ENCODE measurements around the gene TMEM212. TPM values are rescaled to one million over a fixed set of nuclear protein-coding genes. Genes with fewer than 3 reads are reported as not detected.
A peak's percentile ranks its signal among the peaks of the same experiment; 100 is the strongest.
"Not testable (repeated sequence)": the region's sequence is repeated elsewhere in the genome, so short reads cannot be mapped to it uniquely, and the experiment has no call there.

TMEM212 gene
- polyA plus RNA-seq, 4 donors = 0.09 to 0.21 (median 0.10) TPM; not detected in 1

DNA sequence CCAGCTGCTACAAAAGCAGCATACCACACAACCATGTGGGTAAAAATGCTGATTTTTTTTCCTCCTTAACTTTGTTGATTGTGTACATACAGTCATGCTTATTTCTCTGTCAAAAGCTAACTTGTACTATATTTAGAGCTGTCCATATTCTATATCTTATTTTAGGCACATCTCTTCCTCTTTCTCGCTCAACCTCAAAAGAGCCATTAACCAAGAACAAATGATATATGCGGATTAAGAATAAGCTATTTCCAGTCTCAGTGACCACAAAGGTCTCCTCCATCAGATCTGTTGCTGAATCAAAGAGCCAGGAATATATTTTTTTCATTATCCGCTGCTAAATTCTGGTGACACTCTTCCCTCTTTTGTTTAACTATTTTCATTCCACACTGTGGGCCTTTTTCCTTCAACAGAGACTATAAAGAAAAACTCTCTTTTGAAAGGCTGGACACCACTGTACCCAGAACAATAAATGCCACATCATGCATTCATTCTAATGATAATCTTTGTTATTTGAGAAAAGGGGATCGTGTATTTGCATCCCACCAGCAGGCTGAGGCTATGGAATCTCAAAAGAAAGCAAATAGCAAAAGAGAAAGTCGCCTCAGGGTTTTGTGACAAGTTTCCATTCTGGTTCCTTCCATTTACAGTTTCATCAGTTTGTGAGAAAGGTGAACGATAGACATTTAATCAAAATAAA lies 8.0 kb downstream of the TMEM212 start:
- no peak for DNase-seq (ENCODE audit: low read depth in 4 of 4, low spot score in 3 of 4)

GRCh38 chr3:171851660-171852058 lies 8.5 kb downstream of the TMEM212 start:
- DNase-seq (ENCODE audit: low read depth in 4 of 4, low spot score in 3 of 4) = no peak

GRCh38 chr3:171854649-171855305 lies 11.6 kb downstream of the TMEM212 start:
- DNase-seq (ENCODE audit: low read depth in 4 of 4, low spot score in 3 of 4) = no peak

GRCh38 chr3:171858770-171859169 lies 15.6 kb downstream of the TMEM212 start:
- DNase-seq (ENCODE audit: low read depth in 4 of 4, low spot score in 3 of 4) = not testable (repeated sequence)

DNA sequence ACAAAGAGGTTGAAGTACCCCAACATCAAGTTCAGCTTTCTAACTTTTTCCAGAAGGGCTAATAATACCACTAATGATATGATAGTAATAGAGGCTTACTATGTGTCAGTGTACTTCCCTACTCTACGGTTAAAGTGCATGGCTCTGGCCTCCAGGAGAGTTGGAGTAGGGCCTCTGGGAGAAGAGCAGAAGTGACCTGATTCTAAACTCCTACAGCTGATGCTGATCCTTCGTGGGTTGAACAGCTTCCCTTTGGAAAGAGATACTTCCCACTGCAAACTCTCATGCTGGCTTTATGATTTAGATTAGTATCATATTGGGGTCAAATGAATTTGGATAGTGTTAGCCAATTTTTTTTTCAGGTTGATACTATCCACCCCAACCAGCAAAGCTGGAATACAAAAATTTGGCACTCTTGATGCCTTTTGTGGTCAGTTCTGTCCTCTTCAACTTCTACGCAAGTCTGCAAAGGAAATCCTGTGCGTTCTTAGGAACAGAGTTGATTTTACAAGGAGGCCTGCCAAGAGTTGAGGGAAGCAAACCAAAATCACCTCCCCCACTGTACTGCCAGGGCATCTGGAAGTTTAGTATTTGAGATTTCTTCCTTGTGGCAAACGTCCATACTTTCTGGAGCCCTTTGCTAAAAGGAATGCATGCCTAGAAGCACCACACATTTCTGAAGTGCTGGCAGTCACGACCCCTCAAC lies 17.8 kb downstream of the TMEM212 start:
- DNase-seq (ENCODE audit: low read depth in 4 of 4, low spot score in 3 of 4) = no peak

- DNase-seq (ENCODE audit: low read depth in 4 of 4, low spot score in 3 of 4) = no peak
Measured at GRCh38 chr3:171862392-171862791, 19.2 kb downstream of the TMEM212 start.

DNA sequence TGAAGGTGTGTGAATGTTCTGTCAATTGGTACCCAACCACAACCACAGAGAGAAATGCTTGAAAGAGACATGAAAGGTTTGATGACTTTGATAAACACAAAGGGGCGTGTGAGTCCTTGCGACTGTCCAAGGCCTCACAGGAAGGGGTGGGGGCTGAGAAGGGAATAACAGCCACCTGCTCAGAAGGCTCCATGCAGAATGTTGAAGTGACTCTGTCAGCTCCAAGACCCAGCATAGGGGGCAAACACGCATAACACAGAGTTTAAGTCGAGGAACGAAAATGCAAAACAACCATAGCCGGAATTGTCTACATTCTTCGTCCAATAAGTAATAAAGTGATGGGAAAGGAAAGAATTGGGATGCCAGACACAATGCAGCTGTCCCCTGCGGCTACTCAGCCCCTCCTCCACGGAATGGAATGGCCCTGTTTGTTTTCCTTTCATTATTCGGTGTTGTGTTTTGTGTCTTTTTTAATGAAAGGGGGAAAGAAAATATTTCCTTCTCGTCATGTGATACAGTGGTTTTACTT lies 19.9 kb downstream of the TMEM212 start:
- DNase-seq (ENCODE audit: low read depth in 4 of 4, low spot score in 3 of 4) = peak in 3 of 4 donors; percentile 58 to 66 (median 61)

GRCh38 chr3:171863920-171864319 lies 20.8 kb downstream of the TMEM212 start:
- DNase-seq (ENCODE audit: low read depth in 4 of 4, low spot score in 3 of 4) = no peak

DNA sequence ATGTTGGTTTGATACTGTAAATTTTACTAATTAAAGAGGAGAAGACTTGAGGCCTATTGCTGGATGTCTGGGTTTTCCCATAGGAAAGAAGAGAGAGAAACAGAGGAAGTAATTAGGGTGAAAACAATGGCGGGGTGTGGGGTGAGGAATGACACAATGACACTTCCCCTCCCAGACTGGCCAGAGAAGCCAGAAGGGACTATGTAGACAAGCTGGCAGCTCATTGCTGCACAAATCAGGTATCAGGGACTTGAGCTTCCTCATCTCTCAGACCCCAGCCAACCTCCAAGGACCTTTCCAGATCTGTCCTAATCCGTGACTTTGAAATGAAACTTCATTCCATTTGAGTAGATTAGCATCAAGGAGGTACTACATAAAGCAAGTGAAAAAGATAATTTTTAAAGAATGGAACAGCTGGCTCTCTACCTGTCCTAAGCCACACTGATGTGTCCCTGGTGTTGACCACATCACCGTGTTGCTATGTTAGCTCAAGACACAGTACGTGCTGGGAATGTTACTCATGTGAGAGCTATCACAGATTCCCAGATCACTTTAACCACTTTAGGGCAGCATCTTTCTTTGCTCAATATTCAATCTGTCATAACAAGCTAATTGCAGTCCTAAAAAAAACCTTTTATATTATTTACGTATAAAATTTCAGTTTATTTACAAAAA lies 22.2 kb downstream of the TMEM212 start:
- no peak for DNase-seq (ENCODE audit: low read depth in 4 of 4, low spot score in 3 of 4)

GRCh38 chr3:171867981-171868380 lies 24.8 kb downstream of the TMEM212 start:
- DNase-seq (ENCODE audit: low read depth in 4 of 4, low spot score in 3 of 4) = no peak

- DNase-seq (ENCODE audit: low read depth in 4 of 4, low spot score in 3 of 4) = no peak
Measured at GRCh38 chr3:171871392-171872274, 28.5 kb downstream of the TMEM212 start.

GRCh38 chr3:171873580-171873979 lies 30.4 kb downstream of the TMEM212 start:
- no peak for DNase-seq (ENCODE audit: low read depth in 4 of 4, low spot score in 3 of 4)

- DNase-seq (ENCODE audit: low read depth in 4 of 4, low spot score in 3 of 4) = peak; percentile 44 to 62 (median 54)
Measured at GRCh38 chr3:171874251-171874681, 31.1 kb downstream of the TMEM212 start.

DNA sequence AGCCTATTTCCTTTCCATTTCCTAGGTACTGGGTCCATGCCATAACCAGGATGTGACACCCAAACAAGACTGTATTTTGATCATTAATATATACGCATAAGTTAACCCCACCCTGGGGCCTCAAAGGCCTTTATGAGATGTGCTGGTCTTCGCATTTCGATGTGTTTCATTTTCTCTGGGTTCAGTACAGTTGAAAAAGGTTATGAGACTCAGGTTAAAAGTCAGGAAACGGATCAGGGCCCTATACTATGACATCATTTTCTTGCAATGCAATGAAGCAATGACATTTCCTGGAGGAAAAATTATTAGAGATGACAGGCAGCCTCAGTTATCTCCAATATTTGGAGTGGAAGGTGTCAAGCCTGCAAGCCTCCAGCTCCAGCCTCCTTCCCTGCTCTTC lies 31.7 kb downstream of the TMEM212 start:
- no peak for DNase-seq (ENCODE audit: low read depth in 4 of 4, low spot score in 3 of 4)

DNA sequence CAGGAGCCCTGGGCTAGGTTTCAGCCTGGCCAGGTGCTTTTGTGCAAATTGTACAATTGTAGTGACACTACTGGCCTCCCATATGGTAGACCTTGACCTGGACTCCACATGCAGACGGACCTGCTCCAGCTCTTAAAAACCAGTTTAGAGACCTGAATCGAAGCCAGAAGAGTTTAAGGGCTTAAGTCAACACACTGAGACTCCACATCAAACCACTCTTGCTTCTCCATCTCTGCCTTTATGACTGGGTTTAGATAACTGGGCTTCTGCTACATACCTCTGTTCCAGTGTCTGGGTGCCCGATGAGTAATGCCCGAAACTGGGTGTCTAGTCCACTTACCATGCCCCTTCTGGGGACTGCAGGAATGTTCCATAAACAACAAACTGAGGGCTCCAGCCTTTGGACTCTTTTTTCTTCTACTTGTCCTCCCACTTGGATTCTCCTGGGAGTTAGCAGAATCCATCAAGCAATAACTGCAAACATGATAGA lies 32.8 kb downstream of the TMEM212 start:
- no peak for DNase-seq (ENCODE audit: low read depth in 4 of 4, low spot score in 3 of 4)

- no peak for DNase-seq (ENCODE audit: low read depth in 4 of 4, low spot score in 3 of 4)
Measured at GRCh38 chr3:171876680-171877147, 33.6 kb downstream of the TMEM212 start.

GRCh38 chr3:171878461-171879225 lies 35.5 kb downstream of the TMEM212 start:
- no peak for DNase-seq (ENCODE audit: low read depth in 4 of 4, low spot score in 3 of 4)

GRCh38 chr3:171879472-171879871 lies 36.3 kb downstream of the TMEM212 start:
- no peak for DNase-seq (ENCODE audit: low read depth in 4 of 4, low spot score in 3 of 4)
